Stimulated activated CD4-positive, alpha-beta T cell treated with anti-CD3 and anti-CD28 coated beads, Interleukin-15, amount 100 ng/mL, for 24 hours (primary cell): ENCODE data around the gene CSRNP3.
"Not testable (repeated sequence)": the region's sequence is repeated elsewhere in the genome, so short reads cannot be mapped to it uniquely, and the experiment has no call there.

Experiments
- DNase-seq: peaks from one replicate; pipeline ENCODE4 v3.0.0-alpha.2; 2020

The CSRNP3 gene

DNA sequence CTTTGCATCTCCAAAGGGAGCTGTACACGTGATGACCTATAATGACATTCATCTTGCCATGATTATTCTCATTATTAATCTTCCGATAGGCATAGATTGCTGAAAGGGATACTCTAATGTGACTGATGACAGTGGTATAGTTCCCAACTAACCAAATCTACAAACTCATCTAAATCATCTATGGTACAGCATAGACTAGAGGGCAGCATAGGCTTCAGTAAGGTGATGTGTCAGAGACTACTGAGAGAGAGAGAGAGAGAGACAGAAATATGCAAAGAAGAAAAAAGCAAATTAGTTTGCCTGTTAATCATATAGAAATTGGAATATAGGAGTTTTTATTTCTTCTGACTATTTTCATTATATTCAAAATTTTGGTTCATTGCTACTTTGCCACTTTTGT, 89.3 kb downstream of the CSRNP3 start:
- no peak for DNase-seq

DNA sequence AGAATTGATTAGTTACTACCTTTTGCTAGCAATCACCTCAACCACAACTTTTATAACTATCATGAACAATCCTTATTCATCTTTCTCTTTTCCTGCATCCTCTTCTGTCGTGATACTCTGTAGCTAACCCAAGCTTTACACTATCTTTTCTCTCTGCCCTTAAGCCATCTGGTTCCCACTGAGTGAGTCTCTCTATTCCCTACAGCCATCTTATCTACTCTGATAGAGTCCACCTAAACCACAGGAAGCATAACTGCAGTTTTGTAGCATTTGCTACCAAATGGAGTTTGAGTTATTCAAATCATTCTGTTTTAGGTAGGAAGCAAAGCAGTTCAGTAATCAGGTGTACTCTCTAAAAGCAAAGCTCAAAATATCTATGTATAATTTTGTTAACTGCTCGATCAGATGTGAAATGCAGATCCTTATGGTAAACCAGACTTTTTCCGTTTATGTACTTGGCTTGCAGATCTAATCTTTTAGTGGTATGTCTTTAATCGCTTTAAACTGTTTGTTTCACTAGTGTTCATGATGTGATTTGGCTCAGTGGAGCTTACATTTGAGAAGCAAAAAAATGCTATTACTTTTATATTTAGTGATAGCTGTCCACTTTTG, 91.0 kb downstream of the CSRNP3 start:
- no peak for DNase-seq

GRCh38 chr2:165561516-165561915, 92.0 kb downstream of the CSRNP3 start:
- DNase-seq: no peak

GRCh38 chr2:165562233-165562632, 92.7 kb downstream of the CSRNP3 start:
- no peak for DNase-seq

GRCh38 chr2:165563468-165564225, 94.1 kb downstream of the CSRNP3 start:
- no peak for DNase-seq

DNA sequence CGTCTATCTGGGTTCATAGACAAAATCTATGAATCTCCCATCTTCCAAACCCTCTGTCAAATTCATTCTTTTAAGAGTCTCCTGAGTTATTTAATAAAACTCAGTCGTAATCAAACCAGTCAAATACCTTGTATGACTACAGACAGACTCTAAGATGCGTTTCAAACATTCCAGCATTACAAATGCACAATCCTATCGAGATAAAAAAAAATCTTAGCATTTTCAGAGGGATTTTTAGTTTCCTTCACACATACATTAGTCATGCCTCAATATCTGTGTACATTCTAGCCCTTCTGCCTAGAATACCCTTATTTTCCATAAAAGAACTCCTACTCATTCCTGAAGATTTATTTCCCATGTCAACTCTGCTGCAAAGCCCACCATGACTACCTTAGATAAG, 96.5 kb downstream of the CSRNP3 start:
- DNase-seq: no peak

DNA sequence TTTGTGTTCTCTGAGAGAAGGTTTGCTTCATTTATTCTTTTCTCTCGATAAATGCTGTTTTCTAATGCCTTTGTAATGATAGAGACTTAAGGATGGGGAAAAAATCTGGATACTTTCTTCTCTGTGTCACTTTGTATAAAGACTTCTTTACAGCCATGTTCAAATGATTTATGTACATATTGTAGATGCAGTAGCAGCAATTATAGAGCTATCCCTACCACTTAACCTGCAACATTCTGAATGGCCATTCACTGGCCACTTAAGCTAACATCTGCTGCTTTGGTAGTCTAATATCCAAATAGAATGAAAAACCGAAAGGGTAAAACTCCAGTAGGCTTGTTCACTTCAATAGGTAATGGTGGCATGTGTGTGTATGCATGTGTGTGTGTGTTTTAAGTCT, 97.8 kb downstream of the CSRNP3 start:
- no peak for DNase-seq

DNA sequence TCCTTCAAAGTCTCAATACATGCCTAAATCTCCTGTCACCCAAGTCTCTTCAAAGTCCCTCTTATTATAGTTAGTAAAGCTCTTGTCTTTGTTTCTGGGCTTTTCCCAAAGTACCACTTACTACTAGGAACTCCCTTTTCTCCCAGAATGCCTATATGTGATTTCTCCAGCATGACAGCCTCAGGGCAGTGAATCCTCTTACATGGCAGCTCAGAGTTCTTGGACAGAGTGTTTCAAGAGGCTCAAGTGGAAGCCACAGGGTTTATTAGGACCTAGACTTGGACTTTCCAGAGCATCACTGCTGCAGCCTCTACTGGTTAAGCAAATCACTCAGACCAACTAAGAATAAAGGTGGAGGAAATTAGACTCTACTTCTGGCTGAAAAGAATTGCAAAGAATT, 98.9 kb downstream of the CSRNP3 start:
- no peak for DNase-seq

DNA sequence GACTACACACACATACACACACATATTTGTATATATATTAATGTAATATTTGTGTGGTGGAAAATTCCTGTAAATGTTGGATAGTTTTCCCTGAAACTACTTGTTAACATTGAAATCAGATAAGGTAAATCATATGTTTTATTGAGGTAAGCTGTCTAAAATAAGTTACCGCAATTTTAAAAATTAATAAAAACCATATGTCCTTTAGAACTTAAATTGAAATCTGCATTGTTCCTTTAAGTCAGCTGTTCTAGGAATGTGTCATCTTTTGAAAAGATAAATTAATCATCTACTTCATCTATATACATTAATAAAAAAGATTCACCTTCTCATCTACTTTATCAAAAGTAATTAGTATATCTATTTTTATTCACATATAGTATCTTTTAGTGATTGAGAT, 102.0 kb downstream of the CSRNP3 start:
- DNase-seq: no peak

DNA sequence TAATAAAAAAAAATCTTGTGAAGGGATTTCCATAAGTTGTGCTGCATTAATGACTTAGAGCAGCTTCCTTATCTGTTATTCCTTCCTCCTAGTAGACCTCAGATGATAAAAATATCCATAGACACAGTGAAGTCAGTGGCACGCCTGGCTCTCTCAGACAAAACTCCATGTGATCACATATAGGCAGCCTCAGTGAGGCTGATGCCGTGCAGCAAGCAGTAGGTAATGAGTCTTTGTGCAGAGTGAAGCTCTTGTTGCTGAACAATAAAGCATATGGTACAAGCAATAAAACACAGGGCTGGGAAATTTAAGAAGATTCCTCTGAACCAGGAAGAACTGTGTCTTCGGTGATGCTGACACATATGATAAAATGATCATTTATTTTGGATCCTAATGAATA, 102.7 kb downstream of the CSRNP3 start:
- DNase-seq: no peak

- no peak for DNase-seq
Observed at GRCh38 chr2:165573534-165574461, 104.3 kb downstream of the CSRNP3 start.

GRCh38 chr2:165575044-165575615, 105.6 kb downstream of the CSRNP3 start:
- DNase-seq: no peak

GRCh38 chr2:165576409-165577154, 107.1 kb downstream of the CSRNP3 start:
- DNase-seq: no peak

DNA sequence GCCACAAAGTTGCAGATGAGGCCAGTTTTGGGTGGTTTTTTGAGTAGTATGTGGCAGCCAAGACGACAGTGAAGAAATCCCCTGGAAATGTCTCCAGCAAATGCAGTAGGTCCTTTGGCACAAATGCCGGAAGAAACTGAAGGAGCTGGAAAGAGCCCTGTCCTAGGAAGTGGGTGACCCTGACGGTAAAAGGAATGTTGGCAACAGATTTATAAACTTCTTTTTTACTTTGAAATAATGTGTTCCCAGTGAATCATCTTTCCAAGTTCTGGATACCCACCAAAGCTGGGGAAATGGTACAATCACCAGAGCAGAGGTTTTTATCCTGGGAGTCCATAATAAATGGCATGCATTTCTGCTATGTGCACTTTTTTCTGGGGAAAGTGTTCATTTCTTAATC, 112.9 kb downstream of the CSRNP3 start:
- no peak for DNase-seq

- no peak for DNase-seq
Observed at GRCh38 chr2:165582863-165583506, 113.5 kb downstream of the CSRNP3 start.

DNA sequence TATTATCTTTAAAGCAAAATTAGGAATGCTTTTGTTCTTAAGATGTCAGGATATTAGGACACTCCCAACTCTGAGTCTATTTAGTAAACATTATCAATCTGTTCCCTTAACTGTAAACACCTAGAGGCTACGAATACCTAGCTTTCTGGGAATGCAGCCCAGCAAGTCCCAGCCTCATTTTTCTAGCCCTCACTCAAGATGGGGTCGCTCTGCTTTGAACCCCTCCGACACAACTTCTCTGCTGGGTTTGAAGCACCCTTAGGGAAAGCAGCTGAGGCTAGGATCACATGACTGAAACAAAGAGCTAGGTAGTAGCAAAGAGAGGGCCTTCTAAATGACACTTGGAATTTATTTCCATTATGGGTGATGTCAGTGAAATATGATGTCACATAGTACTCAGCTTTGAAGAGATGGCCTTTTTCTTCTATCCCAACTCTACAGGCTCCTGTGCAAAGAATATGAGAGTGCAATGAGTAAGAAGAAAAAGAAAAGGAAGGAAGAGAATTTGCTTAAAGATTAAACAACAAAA, 114.7 kb downstream of the CSRNP3 start:
- DNase-seq: no peak

GRCh38 chr2:165586019-165586418, 116.5 kb downstream of the CSRNP3 start:
- no peak for DNase-seq

DNA sequence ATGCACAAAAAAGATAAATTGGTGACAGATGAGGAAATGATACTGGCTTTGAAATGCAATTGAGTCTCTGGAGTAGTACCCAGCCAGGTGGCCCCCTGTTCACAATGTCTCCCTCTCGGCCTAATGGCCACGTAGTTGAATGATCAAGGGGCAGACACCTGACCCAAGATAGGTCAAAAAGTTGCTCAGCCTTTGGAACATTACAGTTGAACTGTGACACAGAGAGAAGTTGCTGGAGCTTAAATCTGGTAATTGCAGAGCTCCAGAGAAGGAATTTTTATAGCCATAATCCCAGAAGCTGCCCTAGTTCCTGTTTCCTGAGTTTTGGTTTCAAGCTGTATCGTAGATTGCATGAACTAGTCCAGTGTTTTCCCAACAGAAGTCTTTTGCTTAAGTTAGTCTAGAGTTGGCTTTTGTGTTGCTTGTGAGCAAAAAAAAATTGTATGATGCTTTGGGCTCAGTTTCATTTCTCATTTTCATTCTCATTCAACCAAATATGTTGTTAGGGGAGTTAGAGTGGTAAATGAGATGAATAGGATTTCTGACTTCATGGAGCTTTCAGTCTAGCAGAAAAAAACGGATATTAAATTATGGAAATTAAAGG, 117.9 kb downstream of the CSRNP3 start:
- DNase-seq: no peak

- not testable (repeated sequence) for DNase-seq
Observed at GRCh38 chr2:165590999-165591398, 121.5 kb downstream of the CSRNP3 start.

DNA sequence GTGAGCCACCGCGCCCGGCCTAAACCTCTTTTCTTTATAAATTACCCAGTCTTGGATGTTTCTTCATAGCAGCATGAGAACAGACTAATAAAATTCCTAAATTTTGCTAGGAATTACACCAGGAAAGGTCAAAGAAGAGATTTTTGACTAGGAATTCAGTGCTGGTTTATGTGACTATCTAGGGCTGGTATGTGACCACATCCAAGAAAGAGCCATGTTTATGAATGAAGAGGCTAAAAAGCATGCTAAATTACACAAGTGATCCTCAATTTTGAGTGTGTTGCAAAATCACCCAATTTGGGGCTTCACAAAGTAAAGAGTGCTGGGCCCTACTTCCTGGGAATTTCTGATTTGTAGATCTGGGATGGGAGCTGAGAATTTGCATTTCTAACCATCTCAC, 123.6 kb downstream of the CSRNP3 start:
- no peak for DNase-seq

- no peak for DNase-seq
Observed at GRCh38 chr2:165594231-165594934, 124.9 kb downstream of the CSRNP3 start.
